A549 (cell line): Measurements from ENCODE around the gene TBC1D16. TPM values are rescaled to one million over a fixed set of nuclear protein-coding genes. Genes with fewer than 3 reads are reported as not detected.

Experiments
- ATAC-seq, 2 experiments: fragments of 200-7000 bp in 1 of 2; fragments of >200 bp in 1 of 2; cut with Nextera tagmentation in 1 of 2; cut with Tn5 transposase in 1 of 2; 3 replicates each; pipeline versions ENCODE4 v1.8.0 to v1.9.1; 2018 to 2020; ENCODE audit warnings: mild to moderate bottlenecking in 1 of 2, moderate library complexity in 1 of 2
- CTCF ChIA-PET: fragments of 300-600 bp; sonication (Branson Sonifier 250); formaldehyde crosslinking; extraction: SDS; loops from one replicate; lab custom pipeline; 2021; ENCODE audit warnings: antibody characterized with exemption, inconsistent platforms; lab: Yijun Ruan, JAX
- POLR2A ChIA-PET: fragments of 350-600 bp; formaldehyde crosslinking; extraction: SDS; loops from one replicate; lab custom pipeline; 2021; ENCODE audit warnings: antibody characterized with exemption, inconsistent platforms; lab: Yijun Ruan, JAX
- DNase-seq, 2 experiments: peaks; one replicate each; pipeline versions ENCODE4 v3.0.0 to v3.0.0-alpha.2; 2011 to 2016; ENCODE audit warnings: low read depth in 1 of 2, low spot score in 1 of 2
- FAIRE-seq: peaks from 2 replicates; lab custom pipeline; 2011; peaks lifted over from hg19 to GRCh38; lab: Jason Lieb, UNC
- H3K27ac ChIP-seq, 2 experiments: fragments of >200 bp; sonication (Bioruptor Twin); formaldehyde crosslinking; 3 replicates each; pipeline ENCODE4 v1.5.1; 2016 to 2017
- H3K4me1 ChIP-seq: fragments of >200 bp; sonication (Bioruptor Twin); formaldehyde crosslinking; 3 replicates; pipeline ENCODE4 v1.6.1; 2016
- H3K4me2 ChIP-seq: fragments of >200 bp; sonication (Bioruptor Twin); formaldehyde crosslinking; 3 replicates; pipeline ENCODE4 v1.6.1; 2016
- H3K4me3 ChIP-seq: fragments of >200 bp; sonication (Bioruptor Twin); formaldehyde crosslinking; 3 replicates; pipeline ENCODE4 v1.5.1; 2016
- H3K9me3 ChIP-seq: fragments of >200 bp; sonication (Bioruptor Twin); formaldehyde crosslinking; 3 replicates; pipeline ENCODE4 v1.6.1; 2016
- BHLHE40 ChIP-seq: IDR thresholded peaks from 2 replicates; pipeline ENCODE4 v1.6.1; 2012; ENCODE audit warnings: low read depth, low read length, inconsistent platforms
- CEBPB ChIP-seq, 2 experiments: fragments of >200 bp in 1 of 2; sonication (Bioruptor Twin) in 1 of 2; formaldehyde crosslinking in 1 of 2; IDR thresholded peaks; 2 replicates each; pipeline ENCODE4 v1.6.1; 2012 to 2016
- EHF ChIP-seq: fragments of 250-450 bp; sonication (Bioruptor Pico); IDR thresholded peaks from 2 replicates; pipeline ENCODE4 v1.5.0; 2020; ENCODE audit warnings: mild to moderate bottlenecking
- ESRRA ChIP-seq: fragments of 150-350 bp; IDR thresholded peaks from 2 replicates; pipeline ENCODE4 v1.6.1; 2014; ENCODE audit warnings: mild to moderate bottlenecking, low read length, borderline replicate concordance
- FOSL2 ChIP-seq, 2 experiments: fragments of 450-650 bp in 1 of 2; fragments of >200 bp in 1 of 2; sonication (Bioruptor Twin) in 1 of 2; formaldehyde crosslinking; IDR thresholded peaks; 2 replicates each; pipeline versions ENCODE4 v1.5.0 to v1.6.1; 2016 to 2020; ENCODE audit warnings: mild to moderate bottlenecking in 1 of 2, moderate library complexity in 1 of 2
- HOXA7 ChIP-seq: fragments of 250-450 bp; sonication (Bioruptor Pico); IDR thresholded peaks from 2 replicates; pipeline ENCODE4 v1.5.0; 2020; ENCODE audit warnings: mild to moderate bottlenecking, moderate library complexity
- JUN ChIP-seq, 2 experiments: fragments of >200 bp; sonication (Bioruptor Twin); formaldehyde crosslinking; IDR thresholded peaks; 2 replicates in 1 of 2; 3 replicates in 1 of 2; pipeline ENCODE4 v1.6.1; 2016 to 2017
- MAFK ChIP-seq: fragments of 450-650 bp; IDR thresholded peaks from 2 replicates; pipeline ENCODE4 v1.6.1; 2014; ENCODE audit not compliant: partially characterized antibody
- NFE2L2 ChIP-seq: fragments of 150-350 bp; conservative IDR thresholded peaks from 2 replicates; pipeline ENCODE4 v1.6.1; 2014; ENCODE audit warnings: low read length
- POLR2A ChIP-seq: IDR thresholded peaks from 2 replicates; pipeline ENCODE4 v1.6.1; 2012; ENCODE audit warnings: mild to moderate bottlenecking, low read length
- POLR2AphosphoS2 ChIP-seq: conservative IDR thresholded peaks from 2 replicates; pipeline ENCODE4 v1.6.1; 2012; ENCODE audit warnings: low read length, improper control_type of control experiment, inconsistent platforms
- RAD21 ChIP-seq, 2 experiments: fragments of >200 bp in 1 of 2; sonication (Bioruptor Twin) in 1 of 2; formaldehyde crosslinking in 1 of 2; IDR thresholded peaks in 1 of 2; conservative IDR thresholded peaks in 1 of 2; 2 replicates in 1 of 2; 3 replicates in 1 of 2; pipeline ENCODE4 v1.6.1; 2012 to 2018; ENCODE audit warnings: inconsistent platforms in 1 of 2
- RFX5 ChIP-seq: fragments of 450-650 bp; IDR thresholded peaks from 2 replicates; pipeline ENCODE4 v1.7.1; 2014; ENCODE audit warnings: antibody characterized with exemption, mild to moderate bottlenecking, moderate library complexity
- RNF2 ChIP-seq: fragments of 200-600 bp; sonication (generic); IDR thresholded peaks from 2 replicates; pipeline ENCODE4 v1.6.1; 2016; ENCODE audit warnings: low read depth, mild to moderate bottlenecking, antibody characterized with exemption, moderate library complexity, borderline replicate concordance
- SMC3 ChIP-seq: fragments of >200 bp; sonication (Bioruptor Twin); formaldehyde crosslinking; IDR thresholded peaks from 3 replicates; pipeline ENCODE4 v1.6.1; 2018; ENCODE audit warnings: inconsistent platforms
- WGBS: methylation state at CpG from one replicate; pipeline ENCODE4 v1.1.6; 2017; ENCODE audit errors: missing lambda C conversion rate; 5-methylcytosine and 5-hydroxymethylcytosine counted together
- polyA plus RNA-seq, 4 experiments: library from polyadenylated mRNA; depleted of rRNA in 3 of 4; stranded (reverse); fragments of >200 nt; fragmentation: RNase III in 1 of 4; extraction: RNeasy Plus Mini Kit Qiagen cat#74134 plus additional on column Dnase treatment in 1 of 4; gene quantifications; 2 replicates in 3 of 4; 3 replicates in 1 of 4; pipeline ENCODE4 v1.2.3, GENCODE V29; 2011 to 2017
- TF ChIP-seq, protein P1 (sequence below): fragments of 250-450 bp; sonication (Bioruptor Pico); IDR thresholded peaks from 2 replicates; pipeline ENCODE4 v1.5.0; 2020; ENCODE audit warnings: low read depth, mild to moderate bottlenecking, moderate library complexity
- TF ChIP-seq, protein P2 (sequence below): fragments of 250-450 bp; sonication (Bioruptor Pico); IDR thresholded peaks from 2 replicates; pipeline ENCODE4 v1.5.0; 2021; ENCODE audit warnings: mild to moderate bottlenecking, moderate library complexity, borderline replicate concordance
- TF ChIP-seq, protein P3 (sequence below): fragments of >200 bp; sonication (Bioruptor Twin); formaldehyde crosslinking; IDR thresholded peaks from 3 replicates; pipeline ENCODE4 v1.5.1; 2016
- TF ChIP-seq, protein P4 (sequence below): fragments of 200-600 bp; sonication (generic); IDR thresholded peaks from 2 replicates; pipeline ENCODE4 v1.6.1; 2016; ENCODE audit warnings: antibody characterized with exemption, mild to moderate bottlenecking, moderate library complexity

The TBC1D16 gene
- polyA plus RNA-seq, 2 of the 4 experiments (the other 2 are of a cell fraction) = 8.9 to 12.5 TPM

DNA sequence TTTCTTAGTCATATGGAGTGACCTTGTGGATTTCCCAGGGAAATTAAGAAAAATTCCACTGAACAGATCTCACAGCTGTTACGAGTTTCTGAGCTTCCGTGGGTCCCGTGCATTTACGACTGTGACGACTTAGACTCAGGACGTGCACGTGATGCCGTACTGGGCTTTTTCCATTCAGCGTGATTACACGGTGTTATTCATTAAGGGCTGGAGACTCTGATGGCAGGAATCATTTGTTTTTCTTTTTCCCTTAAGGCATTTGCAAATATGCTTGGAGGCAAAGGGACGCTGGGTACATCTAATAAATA lies 57.2 kb downstream of the TBC1D16 start:
- 90% methylated on average over 11 of the region's 11 CpGs for WGBS
- DNase-seq (no peak), ATAC-seq (no peak), FAIRE-seq (no peak)
- POLR2A ChIA-PET = no interaction called here
- CTCF ChIA-PET = interaction anchor here (0.6 to 5.3 kb wide), 11 partner anchors 7 to 139 kb away, joined by 3 to 40 read pairs (median 4); partner anchors contain the start of gene CBX4
- Histone ChIP-seq H3K9me3 (no peaks in the 10 kb centered on the region), H3K4me2 (no peak overlapping the region), H3K4me1 (no peaks in the 10 kb centered on the region), H3K4me3 (no peak overlapping the region), H3K27ac (no peak overlapping the region)
- TF ChIP-seq ESRRA (no peak), BHLHE40 (no peak), FOSL2 (IDR thresholded peaks at IDR 0.05) (no peak), FOSL2 (CRISPR knock-in tag; IDR thresholded peaks at IDR 0.05) (no peak), POLR2AphosphoS2 (no peak), EHF (CRISPR knock-in tag) (no peak), NFE2L2 (no peak), RFX5 (no peak), RAD21 (conservative IDR thresholded peaks at IDR 0.05 in 1 of 2, IDR thresholded peaks at IDR 0.05 in 1 of 2) (no peak), RNF2 (no peak), HOXA7 (CRISPR knock-in tag) (no peak), SMC3 (no peak), POLR2A (no peak), CEBPB (IDR thresholded peaks at IDR 0.05) (no peak), MAFK (no peak), JUN (IDR thresholded peaks at IDR 0.05) (no peak)
- TF ChIP-seq, protein P1, sequence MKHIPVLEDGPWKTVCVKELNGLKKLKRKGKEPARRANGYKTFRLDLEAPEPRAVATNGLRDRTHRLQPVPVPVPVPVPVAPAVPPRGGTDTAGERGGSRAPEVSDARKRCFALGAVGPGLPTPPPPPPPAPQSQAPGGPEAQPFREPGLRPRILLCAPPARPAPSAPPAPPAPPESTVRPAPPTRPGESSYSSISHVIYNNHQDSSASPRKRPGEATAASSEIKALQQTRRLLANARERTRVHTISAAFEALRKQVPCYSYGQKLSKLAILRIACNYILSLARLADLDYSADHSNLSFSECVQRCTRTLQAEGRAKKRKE = no peak
- TF ChIP-seq, protein P2, sequence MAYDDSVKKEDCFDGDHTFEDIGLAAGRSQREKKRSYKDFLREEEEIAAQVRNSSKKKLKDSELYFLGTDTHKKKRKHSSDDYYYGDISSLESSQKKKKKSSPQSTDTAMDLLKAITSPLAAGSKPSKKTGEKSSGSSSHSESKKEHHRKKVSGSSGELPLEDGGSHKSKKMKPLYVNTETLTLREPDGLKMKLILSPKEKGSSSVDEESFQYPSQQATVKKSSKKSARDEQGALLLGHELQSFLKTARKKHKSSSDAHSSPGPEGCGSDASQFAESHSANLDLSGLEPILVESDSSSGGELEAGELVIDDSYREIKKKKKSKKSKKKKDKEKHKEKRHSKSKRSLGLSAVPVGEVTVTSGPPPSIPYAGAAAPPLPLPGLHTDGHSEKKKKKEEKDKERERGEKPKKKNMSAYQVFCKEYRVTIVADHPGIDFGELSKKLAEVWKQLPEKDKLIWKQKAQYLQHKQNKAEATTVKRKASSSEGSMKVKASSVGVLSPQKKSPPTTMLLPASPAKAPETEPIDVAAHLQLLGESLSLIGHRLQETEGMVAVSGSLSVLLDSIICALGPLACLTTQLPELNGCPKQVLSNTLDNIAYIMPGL (CRISPR knock-in tag) = no peak
- TF ChIP-seq, protein P3, sequence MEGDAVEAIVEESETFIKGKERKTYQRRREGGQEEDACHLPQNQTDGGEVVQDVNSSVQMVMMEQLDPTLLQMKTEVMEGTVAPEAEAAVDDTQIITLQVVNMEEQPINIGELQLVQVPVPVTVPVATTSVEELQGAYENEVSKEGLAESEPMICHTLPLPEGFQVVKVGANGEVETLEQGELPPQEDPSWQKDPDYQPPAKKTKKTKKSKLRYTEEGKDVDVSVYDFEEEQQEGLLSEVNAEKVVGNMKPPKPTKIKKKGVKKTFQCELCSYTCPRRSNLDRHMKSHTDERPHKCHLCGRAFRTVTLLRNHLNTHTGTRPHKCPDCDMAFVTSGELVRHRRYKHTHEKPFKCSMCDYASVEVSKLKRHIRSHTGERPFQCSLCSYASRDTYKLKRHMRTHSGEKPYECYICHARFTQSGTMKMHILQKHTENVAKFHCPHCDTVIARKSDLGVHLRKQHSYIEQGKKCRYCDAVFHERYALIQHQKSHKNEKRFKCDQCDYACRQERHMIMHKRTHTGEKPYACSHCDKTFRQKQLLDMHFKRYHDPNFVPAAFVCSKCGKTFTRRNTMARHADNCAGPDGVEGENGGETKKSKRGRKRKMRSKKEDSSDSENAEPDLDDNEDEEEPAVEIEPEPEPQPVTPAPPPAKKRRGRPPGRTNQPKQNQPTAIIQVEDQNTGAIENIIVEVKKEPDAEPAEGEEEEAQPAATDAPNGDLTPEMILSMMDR = no peak
- TF ChIP-seq, protein P4, sequence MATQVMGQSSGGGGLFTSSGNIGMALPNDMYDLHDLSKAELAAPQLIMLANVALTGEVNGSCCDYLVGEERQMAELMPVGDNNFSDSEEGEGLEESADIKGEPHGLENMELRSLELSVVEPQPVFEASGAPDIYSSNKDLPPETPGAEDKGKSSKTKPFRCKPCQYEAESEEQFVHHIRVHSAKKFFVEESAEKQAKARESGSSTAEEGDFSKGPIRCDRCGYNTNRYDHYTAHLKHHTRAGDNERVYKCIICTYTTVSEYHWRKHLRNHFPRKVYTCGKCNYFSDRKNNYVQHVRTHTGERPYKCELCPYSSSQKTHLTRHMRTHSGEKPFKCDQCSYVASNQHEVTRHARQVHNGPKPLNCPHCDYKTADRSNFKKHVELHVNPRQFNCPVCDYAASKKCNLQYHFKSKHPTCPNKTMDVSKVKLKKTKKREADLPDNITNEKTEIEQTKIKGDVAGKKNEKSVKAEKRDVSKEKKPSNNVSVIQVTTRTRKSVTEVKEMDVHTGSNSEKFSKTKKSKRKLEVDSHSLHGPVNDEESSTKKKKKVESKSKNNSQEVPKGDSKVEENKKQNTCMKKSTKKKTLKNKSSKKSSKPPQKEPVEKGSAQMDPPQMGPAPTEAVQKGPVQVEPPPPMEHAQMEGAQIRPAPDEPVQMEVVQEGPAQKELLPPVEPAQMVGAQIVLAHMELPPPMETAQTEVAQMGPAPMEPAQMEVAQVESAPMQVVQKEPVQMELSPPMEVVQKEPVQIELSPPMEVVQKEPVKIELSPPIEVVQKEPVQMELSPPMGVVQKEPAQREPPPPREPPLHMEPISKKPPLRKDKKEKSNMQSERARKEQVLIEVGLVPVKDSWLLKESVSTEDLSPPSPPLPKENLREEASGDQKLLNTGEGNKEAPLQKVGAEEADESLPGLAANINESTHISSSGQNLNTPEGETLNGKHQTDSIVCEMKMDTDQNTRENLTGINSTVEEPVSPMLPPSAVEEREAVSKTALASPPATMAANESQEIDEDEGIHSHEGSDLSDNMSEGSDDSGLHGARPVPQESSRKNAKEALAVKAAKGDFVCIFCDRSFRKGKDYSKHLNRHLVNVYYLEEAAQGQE = no peak
